ENCODE measurements around the gene XPNPEP1.

Gene XPNPEP1

DNA sequence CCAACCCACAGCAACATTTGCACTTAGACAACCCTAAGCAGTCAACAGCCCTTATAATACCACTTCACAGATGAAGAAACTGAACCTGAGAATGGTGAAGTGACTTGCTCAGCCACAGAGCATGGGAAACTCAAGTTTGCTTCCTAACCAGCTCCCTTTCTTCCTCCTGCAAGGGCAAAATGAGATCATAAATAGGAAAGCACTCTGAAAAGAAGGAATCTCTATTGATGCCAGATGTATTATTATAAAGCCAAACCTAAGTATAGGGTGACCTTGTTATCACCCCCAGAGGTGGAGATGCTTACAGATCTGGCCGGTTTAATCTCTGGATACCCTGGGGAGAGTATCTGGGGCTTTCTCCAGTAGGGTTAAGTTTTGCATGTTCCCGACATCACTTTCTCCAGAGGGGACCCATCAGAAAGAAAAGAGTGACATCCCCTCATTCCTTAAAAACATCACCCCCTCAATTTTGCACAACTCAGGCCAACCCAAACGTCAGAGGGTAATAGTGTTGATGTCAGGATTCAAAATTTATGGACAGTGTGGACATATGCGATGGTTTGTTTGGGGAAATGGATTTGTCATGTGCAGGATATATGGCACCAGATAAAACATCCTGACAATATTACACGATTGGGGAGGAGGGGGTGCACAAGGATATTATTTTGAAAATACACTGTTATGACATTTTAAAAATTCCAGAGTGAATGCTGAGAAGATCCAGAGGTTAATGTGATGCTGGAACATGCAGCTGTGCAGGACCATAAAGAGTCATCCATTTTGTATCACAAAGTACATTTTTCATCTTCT, 24.0 kb upstream of the XPNPEP1 start:
- no peak for DNase-seq

- DNase-seq, result no peak
Observed at GRCh38 chr10:109946680-109947079, 23.4 kb upstream of the XPNPEP1 start.

- no peak for DNase-seq
Observed at GRCh38 chr10:109945473-109946177, 22.3 kb upstream of the XPNPEP1 start.

GRCh38 chr10:109944613-109945012, 21.3 kb upstream of the XPNPEP1 start:
- DNase-seq, result no peak

DNA sequence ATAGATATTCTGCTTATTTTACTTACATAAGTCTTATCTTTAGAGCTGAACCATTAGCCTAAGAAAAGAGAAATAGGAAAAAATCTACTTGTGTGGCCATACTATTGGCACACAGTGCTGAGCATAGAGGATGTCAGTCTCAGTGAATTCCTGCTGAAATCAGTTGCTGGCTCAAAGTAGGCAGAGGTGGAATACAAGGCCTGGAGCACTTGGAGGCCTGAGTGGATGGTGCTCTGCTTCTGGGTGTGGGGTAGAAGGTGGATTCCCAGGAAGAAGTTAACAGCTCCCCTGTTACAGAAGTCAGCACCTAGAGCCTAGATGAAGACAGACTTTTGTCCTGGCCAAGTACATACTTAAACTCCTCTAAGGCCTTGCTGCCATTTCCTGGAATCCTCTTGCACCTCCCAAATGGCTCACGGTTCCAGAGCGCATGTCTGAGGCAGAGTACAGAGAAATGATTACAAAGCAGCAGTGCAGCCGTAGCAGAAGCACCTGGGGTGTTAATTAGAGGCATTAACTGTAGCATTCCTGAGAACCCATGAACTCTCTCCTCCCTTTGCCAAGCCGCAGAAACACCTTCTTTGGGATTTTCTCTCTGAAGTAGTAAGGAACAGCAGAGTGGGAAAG, 18.0 kb upstream of the XPNPEP1 start:
- DNase-seq, result no peak

DNA sequence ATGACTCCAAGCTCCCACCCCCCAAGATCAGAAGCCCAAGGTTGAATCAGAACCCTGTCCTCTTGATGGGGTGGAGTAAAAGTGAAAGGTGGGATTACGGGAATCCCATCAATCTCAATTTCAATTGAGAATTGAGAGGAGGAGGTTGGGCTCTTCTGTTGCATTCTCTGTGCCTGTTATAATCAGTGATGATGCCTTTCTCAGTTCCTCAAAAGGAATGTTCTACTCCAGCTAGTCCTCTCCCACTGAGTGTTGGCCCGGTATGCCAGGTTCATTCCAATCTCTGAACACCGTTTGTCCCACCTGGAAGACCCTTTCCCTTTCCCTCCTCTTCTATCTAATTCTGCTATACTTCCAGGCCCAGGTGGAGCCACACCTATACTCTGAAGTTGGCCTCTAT, 17.2 kb upstream of the XPNPEP1 start:
- no peak for DNase-seq

DNA sequence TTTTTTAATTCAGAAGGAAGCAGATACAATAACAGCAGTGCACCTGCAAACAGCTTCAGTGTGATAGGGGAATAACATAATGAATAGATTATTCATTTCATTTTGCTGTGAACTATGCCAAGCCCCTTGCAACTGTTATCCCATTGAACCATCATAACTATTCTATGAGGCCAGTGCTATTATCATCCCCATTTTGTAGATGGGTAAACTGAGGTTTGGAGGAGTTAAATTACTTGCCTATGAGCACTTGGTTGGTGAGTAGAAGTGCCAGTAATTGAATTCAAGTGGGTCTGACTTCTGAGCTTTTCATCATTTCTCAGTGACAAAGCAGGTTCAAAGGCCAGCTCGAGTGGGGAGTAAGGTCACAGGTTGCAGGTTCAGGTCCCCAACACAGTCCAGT, 16.8 kb upstream of the XPNPEP1 start:
- no peak for DNase-seq

- DNase-seq, result no peak
Observed at GRCh38 chr10:109939315-109939961, 16.1 kb upstream of the XPNPEP1 start.

- DNase-seq, result no peak
Observed at GRCh38 chr10:109937460-109938065, 14.3 kb upstream of the XPNPEP1 start.

GRCh38 chr10:109934958-109935793, 11.9 kb upstream of the XPNPEP1 start:
- DNase-seq, result peak in 1 of 4 experiments; percentile 31

DNA sequence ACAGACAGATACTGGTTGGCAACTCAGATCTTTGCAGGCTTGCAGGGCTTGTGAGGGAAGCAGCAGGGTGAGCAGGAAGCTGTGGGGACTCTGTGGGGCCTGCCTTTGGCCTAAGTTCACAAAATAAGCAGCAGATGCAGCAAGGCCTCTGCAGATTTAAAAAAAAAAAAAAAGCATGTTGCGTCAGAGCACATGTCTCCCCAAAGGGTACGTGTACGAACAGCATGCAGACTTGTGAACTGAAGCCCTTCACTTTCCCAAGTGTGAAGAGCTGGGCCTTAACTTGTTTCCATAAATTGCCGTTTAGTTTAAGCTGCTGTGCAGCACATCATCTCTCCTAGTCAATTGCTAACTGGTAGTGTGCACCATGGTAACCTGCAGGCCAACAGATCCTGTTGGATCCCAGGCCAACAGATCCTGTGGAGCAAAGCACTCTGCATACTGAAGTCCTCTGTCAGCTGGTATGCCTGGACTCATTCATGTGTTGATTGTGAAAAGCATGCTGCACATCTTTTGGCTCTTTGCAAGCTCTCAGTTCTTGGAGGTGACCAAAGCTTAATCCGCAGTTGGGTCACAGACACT, 10.8 kb upstream of the XPNPEP1 start:
- DNase-seq, result peak in 3 of 4 experiments; percentile 47 to 63 (median 60)

- no peak for DNase-seq
Observed at GRCh38 chr10:109932968-109933367, 9.7 kb upstream of the XPNPEP1 start.

- DNase-seq, result no peak
Observed at GRCh38 chr10:109932391-109932790, 9.1 kb upstream of the XPNPEP1 start.

GRCh38 chr10:109931163-109931562, 7.9 kb upstream of the XPNPEP1 start:
- no peak for DNase-seq

DNA sequence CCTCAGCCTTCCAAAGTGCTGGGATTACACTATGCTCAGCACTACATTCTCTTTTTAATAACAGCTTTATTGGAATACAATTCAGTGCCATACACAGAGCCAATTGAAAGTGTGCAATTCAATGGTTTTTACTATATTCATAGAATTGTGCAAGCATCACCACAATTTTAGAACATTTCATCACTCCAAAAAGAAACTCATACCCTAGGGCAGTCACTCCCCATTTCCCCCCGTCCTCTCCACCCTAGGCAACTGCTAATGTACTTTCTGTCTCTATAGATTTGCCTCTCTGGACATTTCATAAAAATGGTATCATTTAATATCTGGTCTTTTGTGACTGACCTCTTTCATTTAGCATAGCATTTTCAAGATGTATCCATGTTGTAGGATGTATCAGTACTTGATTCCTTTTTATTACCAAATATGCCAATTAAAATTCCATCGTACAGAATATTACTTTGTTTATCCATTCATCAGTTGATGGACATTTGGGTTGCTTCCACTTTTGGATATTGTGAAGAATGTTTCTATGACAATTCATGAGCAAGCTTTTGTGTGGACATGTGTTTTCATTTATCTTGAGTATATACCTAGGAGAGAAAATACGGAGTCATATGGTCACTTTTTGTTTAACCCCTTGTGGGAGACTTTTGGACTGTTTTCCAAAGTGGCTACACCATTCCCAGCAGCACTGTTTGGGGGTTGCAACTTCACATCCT, 6.3 kb upstream of the XPNPEP1 start:
- DNase-seq, result no peak

DNA sequence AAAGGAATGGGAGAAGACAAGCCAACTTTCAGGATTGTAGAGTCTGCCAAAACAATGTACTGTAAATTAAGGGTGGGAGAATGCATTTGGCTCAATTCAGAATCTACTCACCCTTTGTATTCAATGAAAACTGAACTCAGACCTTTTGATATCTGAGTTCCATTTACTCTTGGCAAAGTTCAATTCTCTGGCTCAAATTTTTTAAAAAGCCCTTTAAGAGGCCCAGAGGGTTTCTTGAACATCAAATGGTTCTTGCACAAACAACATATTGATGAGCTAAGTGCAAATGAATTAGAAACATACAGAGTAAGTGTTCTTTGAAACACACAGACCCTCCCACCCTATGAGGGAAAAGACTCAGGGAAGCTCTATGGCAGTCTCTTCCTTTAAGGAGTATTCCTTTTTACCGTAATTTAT, 5.2 kb upstream of the XPNPEP1 start:
- no peak for DNase-seq

GRCh38 chr10:109926825-109927224, 3.5 kb upstream of the XPNPEP1 start:
- no peak for DNase-seq

DNA sequence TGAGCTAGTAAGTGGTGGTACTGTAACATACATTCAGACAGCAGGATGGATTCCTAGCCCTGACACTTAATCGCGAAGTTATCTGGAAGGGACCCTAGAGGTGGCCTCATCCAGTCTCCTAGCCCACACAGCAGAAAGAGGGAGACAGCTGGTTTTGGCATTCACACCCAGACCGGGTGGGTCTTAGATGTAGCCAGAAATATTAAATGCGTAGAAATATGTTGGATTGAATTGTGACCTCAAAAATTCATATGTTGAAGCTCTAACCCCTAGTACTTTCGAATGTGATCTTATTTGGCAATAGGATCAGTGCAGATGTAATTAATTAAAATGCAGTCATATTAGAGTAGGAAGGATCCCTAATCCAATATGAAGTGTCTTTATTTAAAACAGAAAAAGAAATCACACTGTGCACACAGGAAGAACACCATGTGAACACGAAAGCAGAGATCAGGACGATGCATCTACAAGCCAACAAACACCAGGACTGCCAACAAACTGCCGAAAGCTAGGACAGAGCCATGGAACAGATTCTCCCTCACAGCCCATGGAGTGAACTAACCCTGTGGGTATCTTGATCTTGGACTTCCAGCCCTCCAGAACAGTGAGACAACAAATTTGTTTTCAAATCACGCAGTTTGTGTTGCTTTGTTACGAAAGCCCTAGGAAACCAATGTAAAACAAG, 2.9 kb upstream of the XPNPEP1 start:
- no peak for DNase-seq

- no peak for DNase-seq
Observed at GRCh38 chr10:109924967-109925620, 1.8 kb upstream of the XPNPEP1 start.

Data from suppressor macrophage (primary cell).